Endothelial cell of umbilical vein (primary cell): ENCODE data around the gene MACROD2.

Source experiments
- CTCF ChIP-seq, 2 donors: IDR thresholded peaks; 1 replicate in 1 of 2; 2 replicates in 1 of 2; pipeline ENCODE4 v1.5.1; 2011; ENCODE audit warnings: low read length in 2 of 2, mild to moderate bottlenecking in 2 of 2, moderate library complexity in 2 of 2, control low read depth in 1 of 2, inconsistent platforms in 1 of 2, low read depth in 1 of 2; ENCODE audit not compliant: insufficient read depth in 1 of 2; ENCODE audit errors: extremely low read depth in 1 of 2
- EZH2 ChIP-seq: IDR thresholded peaks from 2 replicates; pipeline ENCODE4 v1.6.1; 2012; ENCODE audit warnings: borderline replicate concordance, low read depth, mild to moderate bottlenecking, moderate library complexity, low read length, inconsistent platforms; ENCODE audit not compliant: severe bottlenecking
- FOS ChIP-seq: IDR thresholded peaks from 2 replicates; pipeline ENCODE4 v1.6.1; 2011; ENCODE audit warnings: mild to moderate bottlenecking, low read length, moderate library complexity, borderline replicate concordance; ENCODE audit not compliant: insufficient read depth
- GATA2 ChIP-seq: IDR thresholded peaks from 2 replicates; pipeline ENCODE4 v1.7.0; 2011; ENCODE audit warnings: low read depth, mild to moderate bottlenecking, moderate library complexity, mixed read lengths, low read length; ENCODE audit not compliant: insufficient read length, insufficient read depth
- JUN ChIP-seq: IDR thresholded peaks from 2 replicates; pipeline ENCODE4 v1.6.1; 2011; ENCODE audit warnings: borderline replicate concordance, low read depth; ENCODE audit not compliant: insufficient read length, insufficient read depth
- MYC ChIP-seq: IDR thresholded peaks from one replicate; pipeline ENCODE4 v1.6.1; 2011; ENCODE audit warnings: mild to moderate bottlenecking, low read depth, low read length
- POLR2A ChIP-seq: IDR thresholded peaks from 2 replicates; pipeline ENCODE4 v1.6.1; 2012; ENCODE audit warnings: low read depth, mild to moderate bottlenecking, control low read depth, low read length
- POLR2AphosphoS5 ChIP-seq: IDR thresholded peaks from 2 replicates; pipeline ENCODE4 v1.6.1; 2012; ENCODE audit warnings: low read depth, mild to moderate bottlenecking, control low read depth, low read length, moderate library complexity; ENCODE audit not compliant: insufficient read depth
- TF ChIP-seq, protein P1 (sequence below): IDR thresholded peaks from 2 replicates; pipeline ENCODE4 v1.6.1; 2011; ENCODE audit not compliant: insufficient read depth, insufficient read length

- no peak for TF ChIP-seq CTCF (IDR thresholded peaks at IDR 0.05; ENCODE audit: extremely low read depth in 1 of 2, insufficient read depth in 1 of 2, low read depth in 1 of 2, low read length in 2 of 2)
- no peak for TF ChIP-seq JUN
- TF ChIP-seq POLR2AphosphoS5 = no peak
- TF ChIP-seq FOS = no peak
- no peak for TF ChIP-seq POLR2A
- TF ChIP-seq, protein P1, sequence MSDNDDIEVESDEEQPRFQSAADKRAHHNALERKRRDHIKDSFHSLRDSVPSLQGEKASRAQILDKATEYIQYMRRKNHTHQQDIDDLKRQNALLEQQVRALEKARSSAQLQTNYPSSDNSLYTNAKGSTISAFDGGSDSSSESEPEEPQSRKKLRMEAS = no peak
- TF ChIP-seq EZH2 = no peak
- TF ChIP-seq MYC = no peak
- no peak for TF ChIP-seq GATA2
Observed at GRCh38 chr20:15419856-15420255, 1424.5 kb downstream of the MACROD2 start.
